Neural progenitor cell (in vitro differentiated cells): Measurements from ENCODE around the gene WWOX.

Experiments used
- EZH2 ChIP-seq: fragments of 200-600 bp; sonication (generic); IDR thresholded peaks from 2 replicates; pipeline ENCODE4 v1.6.1; 2017; ENCODE audit warnings: antibody characterized with exemption, mild to moderate bottlenecking, moderate library complexity
- EZH2phosphoT487 ChIP-seq: fragments of 200-600 bp; sonication (generic); IDR thresholded peaks from 2 replicates; pipeline ENCODE4 v1.6.1; 2017; ENCODE audit warnings: antibody characterized with exemption
- TF ChIP-seq, protein P1 (sequence below): fragments of 200-600 bp; sonication (generic); IDR thresholded peaks from 2 replicates; pipeline ENCODE4 v1.5.1; 2017; ENCODE audit warnings: antibody characterized with exemption, mild to moderate bottlenecking

DNA sequence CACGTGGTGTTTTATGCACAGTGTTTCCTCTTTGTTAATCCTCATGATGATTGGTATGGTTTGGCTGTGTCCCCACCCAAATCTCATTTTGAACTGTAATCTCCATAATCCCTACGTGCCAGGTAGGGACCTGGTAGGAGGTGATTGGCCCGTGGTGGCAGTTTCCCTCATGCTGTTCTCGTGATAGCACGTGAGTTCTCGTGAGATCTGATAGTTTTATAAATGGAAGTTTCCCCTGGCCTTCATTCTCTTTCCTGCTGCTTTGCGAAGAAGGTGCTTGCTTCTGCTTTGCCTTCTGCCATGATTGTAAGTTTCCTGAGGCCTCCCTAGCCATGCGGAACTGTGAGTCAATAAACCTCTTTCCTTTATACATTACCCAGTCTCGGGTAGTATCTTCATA, 115.8 kb downstream of the WWOX start:
- TF ChIP-seq, protein P1, sequence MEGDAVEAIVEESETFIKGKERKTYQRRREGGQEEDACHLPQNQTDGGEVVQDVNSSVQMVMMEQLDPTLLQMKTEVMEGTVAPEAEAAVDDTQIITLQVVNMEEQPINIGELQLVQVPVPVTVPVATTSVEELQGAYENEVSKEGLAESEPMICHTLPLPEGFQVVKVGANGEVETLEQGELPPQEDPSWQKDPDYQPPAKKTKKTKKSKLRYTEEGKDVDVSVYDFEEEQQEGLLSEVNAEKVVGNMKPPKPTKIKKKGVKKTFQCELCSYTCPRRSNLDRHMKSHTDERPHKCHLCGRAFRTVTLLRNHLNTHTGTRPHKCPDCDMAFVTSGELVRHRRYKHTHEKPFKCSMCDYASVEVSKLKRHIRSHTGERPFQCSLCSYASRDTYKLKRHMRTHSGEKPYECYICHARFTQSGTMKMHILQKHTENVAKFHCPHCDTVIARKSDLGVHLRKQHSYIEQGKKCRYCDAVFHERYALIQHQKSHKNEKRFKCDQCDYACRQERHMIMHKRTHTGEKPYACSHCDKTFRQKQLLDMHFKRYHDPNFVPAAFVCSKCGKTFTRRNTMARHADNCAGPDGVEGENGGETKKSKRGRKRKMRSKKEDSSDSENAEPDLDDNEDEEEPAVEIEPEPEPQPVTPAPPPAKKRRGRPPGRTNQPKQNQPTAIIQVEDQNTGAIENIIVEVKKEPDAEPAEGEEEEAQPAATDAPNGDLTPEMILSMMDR: no peak
- TF ChIP-seq EZH2 (no peak), EZH2phosphoT487 (no peak)
